Measurements from ENCODE around the gene INTS2.
"Not testable (repeated sequence)": the region's sequence is repeated elsewhere in the genome, so short reads cannot be mapped to it uniquely, and the experiment has no call there.

Gene INTS2

DNA sequence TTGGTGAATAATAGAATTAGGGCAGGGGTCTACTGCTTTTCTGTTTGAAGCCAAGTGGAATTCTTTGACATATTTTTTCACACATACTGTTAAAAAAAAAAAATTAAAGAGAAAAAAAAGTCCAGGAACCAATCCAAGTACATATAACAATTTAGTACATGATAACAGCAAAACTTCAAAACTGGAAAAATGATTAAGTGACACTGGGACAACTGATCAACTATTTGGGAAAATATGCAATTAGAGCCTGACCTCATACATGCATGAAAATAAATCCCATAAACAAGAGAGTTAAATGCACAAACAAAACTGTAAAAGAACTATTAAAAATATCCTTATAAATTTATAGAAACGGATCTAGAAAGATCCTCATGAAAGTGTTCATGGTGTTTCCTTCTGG lies 92.2 kb downstream of the INTS2 start:
- Histone ChIP-seq H3K27me3 (ENCODE audit: control insufficient read depth, insufficient read depth, low read length) (no peaks in the 10 kb centered on the region), H3K27ac (ENCODE audit: low read depth, low read length) (no peak overlapping the region), H3K4me3 (ENCODE audit: low read depth, low read length) (no peak overlapping the region), H3K36me3 (ENCODE audit: control insufficient read depth, insufficient read depth, low read length) (peaks cover 15% of the 10 kb centered on the region), H3K9me3 (ENCODE audit: control insufficient read depth, insufficient read depth, low read length) (no peaks in the 10 kb centered on the region), H3K4me1 (ENCODE audit: control insufficient read depth, insufficient read depth, low read length) (no peaks in the 10 kb centered on the region), H3K9ac (ENCODE audit: low read depth, low read length) (no peak overlapping the region)

DNA sequence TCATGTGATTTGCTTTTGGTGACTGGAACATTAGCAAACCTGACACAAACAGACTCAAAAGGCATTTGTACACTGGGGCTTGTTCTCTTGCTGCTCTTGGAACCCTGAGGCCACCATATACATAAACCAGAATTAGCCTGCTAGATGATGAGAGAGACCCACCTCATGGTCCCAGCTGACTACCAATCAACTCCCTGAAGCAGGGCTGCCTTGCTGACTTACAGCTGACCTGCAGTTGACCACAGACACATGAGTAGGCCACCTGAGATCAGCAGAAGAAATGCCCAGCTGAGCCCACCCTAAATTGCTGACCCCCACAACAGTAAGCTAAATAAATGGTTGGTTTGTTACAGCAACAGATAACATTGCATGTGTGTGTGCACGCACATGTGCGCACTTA lies 93.2 kb downstream of the INTS2 start:
- Histone ChIP-seq H3K4me1 (ENCODE audit: control insufficient read depth, insufficient read depth, low read length) (no peaks in the 10 kb centered on the region), H3K9ac (ENCODE audit: low read depth, low read length) (no peak overlapping the region), H3K36me3 (ENCODE audit: control insufficient read depth, insufficient read depth, low read length) (peaks cover 13% of the 10 kb centered on the region), H3K27me3 (ENCODE audit: control insufficient read depth, insufficient read depth, low read length) (no peaks in the 10 kb centered on the region), H3K27ac (ENCODE audit: low read depth, low read length) (no peak overlapping the region), H3K9me3 (ENCODE audit: control insufficient read depth, insufficient read depth, low read length) (no peaks in the 10 kb centered on the region), H3K4me3 (ENCODE audit: low read depth, low read length) (no peak overlapping the region)

- H3K36me3 ChIP-seq (ENCODE audit: control insufficient read depth, insufficient read depth, low read length), result peaks cover 13% of the 10 kb centered on the region
- H3K9me3 ChIP-seq (ENCODE audit: control insufficient read depth, insufficient read depth, low read length), result no peaks in the 10 kb centered on the region
- H3K9ac ChIP-seq (ENCODE audit: low read depth, low read length), result no peak overlapping the region
- no peaks in the 10 kb centered on the region for H3K27me3 ChIP-seq (ENCODE audit: control insufficient read depth, insufficient read depth, low read length)
- H3K4me1 ChIP-seq (ENCODE audit: control insufficient read depth, insufficient read depth, low read length), result no peaks in the 10 kb centered on the region
- no peak overlapping the region for H3K4me3 ChIP-seq (ENCODE audit: low read depth, low read length)
- no peak overlapping the region for H3K27ac ChIP-seq (ENCODE audit: low read depth, low read length)
Measured at GRCh38 chr17:61833536-61834193, 94.1 kb downstream of the INTS2 start.

GRCh38 chr17:61832463-61832862 lies 95.3 kb downstream of the INTS2 start:
- Histone ChIP-seq H3K27ac (ENCODE audit: low read depth, low read length) (no peak overlapping the region), H3K4me3 (ENCODE audit: low read depth, low read length) (no peak overlapping the region), H3K36me3 (ENCODE audit: control insufficient read depth, insufficient read depth, low read length) (peaks cover 23% of the 10 kb centered on the region), H3K27me3 (ENCODE audit: control insufficient read depth, insufficient read depth, low read length) (no peaks in the 10 kb centered on the region), H3K4me1 (ENCODE audit: control insufficient read depth, insufficient read depth, low read length) (no peaks in the 10 kb centered on the region), H3K9ac (ENCODE audit: low read depth, low read length) (no peak overlapping the region), H3K9me3 (ENCODE audit: control insufficient read depth, insufficient read depth, low read length) (peaks cover 4% of the 10 kb centered on the region)

GRCh38 chr17:61831099-61831498 lies 96.7 kb downstream of the INTS2 start:
- Histone ChIP-seq H3K9ac (ENCODE audit: low read depth, low read length) (no peak overlapping the region), H3K4me1 (ENCODE audit: control insufficient read depth, insufficient read depth, low read length) (no peaks in the 10 kb centered on the region), H3K36me3 (ENCODE audit: control insufficient read depth, insufficient read depth, low read length) (peaks cover 13% of the 10 kb centered on the region; the same call in 1 of the 2 replicates), H3K9me3 (ENCODE audit: control insufficient read depth, insufficient read depth, low read length) (peaks cover 4% of the 10 kb centered on the region), H3K27me3 (ENCODE audit: control insufficient read depth, insufficient read depth, low read length) (no peaks in the 10 kb centered on the region), H3K27ac (ENCODE audit: low read depth, low read length) (no peak overlapping the region), H3K4me3 (ENCODE audit: low read depth, low read length) (no peak overlapping the region)

DNA sequence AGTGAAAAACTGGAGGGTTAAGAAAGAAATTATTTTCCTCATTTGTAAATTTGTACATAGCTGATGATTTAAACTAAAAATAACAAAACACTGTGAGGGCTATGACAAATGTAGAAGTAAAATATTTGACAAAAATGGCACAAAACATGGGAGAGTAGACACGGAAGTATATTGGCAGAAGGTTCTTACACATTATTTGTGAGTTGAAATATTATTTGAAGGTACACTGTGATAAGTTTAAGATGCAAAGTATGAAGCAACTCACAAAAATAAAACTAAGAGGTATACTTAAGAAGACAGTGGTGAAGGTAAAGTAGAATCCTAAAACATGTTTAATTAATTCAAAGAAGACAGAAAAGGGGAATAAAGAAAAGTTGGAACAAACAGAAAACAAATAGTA lies 99.1 kb downstream of the INTS2 start:
- no peak overlapping the region for H3K9ac ChIP-seq (ENCODE audit: low read depth, low read length)
- no peaks in the 10 kb centered on the region for H3K4me1 ChIP-seq (ENCODE audit: control insufficient read depth, insufficient read depth, low read length)
- no peak overlapping the region for H3K27ac ChIP-seq (ENCODE audit: low read depth, low read length)
- H3K4me3 ChIP-seq (ENCODE audit: low read depth, low read length), result no peak overlapping the region
- H3K9me3 ChIP-seq (ENCODE audit: control insufficient read depth, insufficient read depth, low read length), result peaks cover 4% of the 10 kb centered on the region
- H3K36me3 ChIP-seq (ENCODE audit: control insufficient read depth, insufficient read depth, low read length), result peaks cover 10% of the 10 kb centered on the region; the same call in 1 of the 2 replicates
- no peaks in the 10 kb centered on the region for H3K27me3 ChIP-seq (ENCODE audit: control insufficient read depth, insufficient read depth, low read length)

- Histone ChIP-seq H3K9ac (ENCODE audit: low read depth, low read length) (no peak overlapping the region), H3K9me3 (ENCODE audit: control insufficient read depth, insufficient read depth, low read length) (peaks cover 4% of the 10 kb centered on the region), H3K36me3 (ENCODE audit: control insufficient read depth, insufficient read depth, low read length) (peaks cover 10% of the 10 kb centered on the region; the same call in 1 of the 2 replicates), H3K4me3 (ENCODE audit: low read depth, low read length) (no peak overlapping the region), H3K27me3 (ENCODE audit: control insufficient read depth, insufficient read depth, low read length) (no peaks in the 10 kb centered on the region), H3K4me1 (ENCODE audit: control insufficient read depth, insufficient read depth, low read length) (no peaks in the 10 kb centered on the region), H3K27ac (ENCODE audit: low read depth, low read length) (no peak overlapping the region)
Measured at GRCh38 chr17:61827649-61828395, 100.0 kb downstream of the INTS2 start.

- H3K27me3 ChIP-seq (ENCODE audit: control insufficient read depth, insufficient read depth, low read length); H3K4me3 ChIP-seq (ENCODE audit: low read depth, low read length); H3K27ac ChIP-seq (ENCODE audit: low read depth, low read length); H3K9me3 ChIP-seq (ENCODE audit: control insufficient read depth, insufficient read depth, low read length); H3K4me1 ChIP-seq (ENCODE audit: control insufficient read depth, insufficient read depth, low read length); H3K9ac ChIP-seq (ENCODE audit: low read depth, low read length): not testable (repeated sequence)
- H3K36me3 ChIP-seq (ENCODE audit: control insufficient read depth, insufficient read depth, low read length), result peaks cover 16% of the 10 kb centered on the region
Measured at GRCh38 chr17:61826866-61827265, 100.9 kb downstream of the INTS2 start.

DNA sequence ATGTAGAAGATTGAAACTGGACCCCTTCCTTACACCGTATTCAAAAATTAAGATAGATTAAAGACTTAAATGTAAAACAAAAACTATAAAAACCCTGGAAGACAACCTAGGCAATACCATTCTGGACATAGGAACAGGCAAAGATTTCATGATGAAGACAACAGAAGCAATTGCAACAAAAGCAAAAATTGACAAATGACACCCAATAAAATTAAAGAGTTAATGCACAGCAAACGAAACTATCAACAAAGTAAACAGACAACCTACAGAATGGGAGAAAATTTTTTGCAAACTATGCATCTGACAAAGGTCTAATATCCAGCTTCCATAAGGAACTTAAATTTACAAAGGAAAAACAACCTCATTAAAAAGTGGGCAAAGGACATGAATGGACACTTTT lies 101.6 kb downstream of the INTS2 start:
- not testable (repeated sequence) for H3K27ac ChIP-seq (ENCODE audit: low read depth, low read length); H3K4me3 ChIP-seq (ENCODE audit: low read depth, low read length); H3K27me3 ChIP-seq (ENCODE audit: control insufficient read depth, insufficient read depth, low read length); H3K9ac ChIP-seq (ENCODE audit: low read depth, low read length); H3K9me3 ChIP-seq (ENCODE audit: control insufficient read depth, insufficient read depth, low read length); H3K4me1 ChIP-seq (ENCODE audit: control insufficient read depth, insufficient read depth, low read length)
- peaks cover 23% of the 10 kb centered on the region for H3K36me3 ChIP-seq (ENCODE audit: control insufficient read depth, insufficient read depth, low read length)

- no peak overlapping the region for H3K9ac ChIP-seq (ENCODE audit: low read depth, low read length)
- no peaks in the 10 kb centered on the region for H3K4me1 ChIP-seq (ENCODE audit: control insufficient read depth, insufficient read depth, low read length)
- peaks cover 27% of the 10 kb centered on the region for H3K36me3 ChIP-seq (ENCODE audit: control insufficient read depth, insufficient read depth, low read length)
- H3K9me3 ChIP-seq (ENCODE audit: control insufficient read depth, insufficient read depth, low read length), result peaks cover 4% of the 10 kb centered on the region
- H3K4me3 ChIP-seq (ENCODE audit: low read depth, low read length), result no peak overlapping the region
- no peak overlapping the region for H3K27ac ChIP-seq (ENCODE audit: low read depth, low read length)
- H3K27me3 ChIP-seq (ENCODE audit: control insufficient read depth, insufficient read depth, low read length), result no peaks in the 10 kb centered on the region
Measured at GRCh38 chr17:61825448-61826137, 102.2 kb downstream of the INTS2 start.
